Upper lobe of left lung (tissue), 4 donors: Measurements from ENCODE around the gene C4orf33.

Experiments
- EP300 ChIP-seq, 4 donors: sonication (generic); formaldehyde crosslinking; IDR thresholded peaks; one replicate each; pipeline ENCODE4 v1.5.1; 2017; ENCODE audit warnings: antibody characterized with exemption in 4 of 4, control low read depth in 2 of 4
- POLR2A ChIP-seq, 4 donors: fragments of 450-650 bp; IDR thresholded peaks; one replicate each; pipeline ENCODE4 v1.5.1; 2016 to 2017; ENCODE audit warnings: antibody characterized with exemption in 4 of 4, mild to moderate bottlenecking in 2 of 4
- POLR2AphosphoS5 ChIP-seq, 2 donors: sonication (generic); formaldehyde crosslinking; IDR thresholded peaks; one replicate each; pipeline ENCODE4 v1.5.1; 2017; ENCODE audit warnings: antibody characterized with exemption in 2 of 2
- TF ChIP-seq, protein P1 (sequence below), 6 experiments: fragments of 450-650 bp in 4 of 6; fragments of 200-600 bp in 2 of 6; sonication (generic) in 2 of 6; IDR thresholded peaks; one replicate each; pipeline ENCODE4 v1.5.1; 2016 to 2019; ENCODE audit warnings: antibody characterized with exemption in 6 of 6

DNA sequence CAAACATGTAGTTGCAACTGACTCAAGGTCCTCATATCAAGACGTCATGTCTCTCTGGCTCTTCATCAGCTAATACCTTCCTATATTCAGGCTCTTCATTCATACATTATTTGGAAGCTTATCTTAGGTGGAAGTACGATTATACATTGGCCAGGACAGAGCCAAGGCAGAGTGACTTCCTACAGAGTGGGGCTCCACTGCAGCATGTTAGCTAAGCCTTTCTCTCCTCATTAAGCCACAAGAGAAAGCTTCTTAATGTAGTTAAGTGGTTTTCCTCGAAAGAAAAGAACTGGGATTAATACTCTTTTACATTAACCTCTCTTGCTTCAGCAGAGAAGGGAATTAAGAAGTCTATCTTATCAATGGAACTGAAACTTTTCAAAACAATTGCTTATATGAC lies 15.0 kb downstream of the C4orf33 start:
- no peak for TF ChIP-seq POLR2AphosphoS5 (IDR thresholded peaks at IDR 0.05)
- TF ChIP-seq POLR2A (IDR thresholded peaks at IDR 0.05): no peak
- TF ChIP-seq, protein P1, sequence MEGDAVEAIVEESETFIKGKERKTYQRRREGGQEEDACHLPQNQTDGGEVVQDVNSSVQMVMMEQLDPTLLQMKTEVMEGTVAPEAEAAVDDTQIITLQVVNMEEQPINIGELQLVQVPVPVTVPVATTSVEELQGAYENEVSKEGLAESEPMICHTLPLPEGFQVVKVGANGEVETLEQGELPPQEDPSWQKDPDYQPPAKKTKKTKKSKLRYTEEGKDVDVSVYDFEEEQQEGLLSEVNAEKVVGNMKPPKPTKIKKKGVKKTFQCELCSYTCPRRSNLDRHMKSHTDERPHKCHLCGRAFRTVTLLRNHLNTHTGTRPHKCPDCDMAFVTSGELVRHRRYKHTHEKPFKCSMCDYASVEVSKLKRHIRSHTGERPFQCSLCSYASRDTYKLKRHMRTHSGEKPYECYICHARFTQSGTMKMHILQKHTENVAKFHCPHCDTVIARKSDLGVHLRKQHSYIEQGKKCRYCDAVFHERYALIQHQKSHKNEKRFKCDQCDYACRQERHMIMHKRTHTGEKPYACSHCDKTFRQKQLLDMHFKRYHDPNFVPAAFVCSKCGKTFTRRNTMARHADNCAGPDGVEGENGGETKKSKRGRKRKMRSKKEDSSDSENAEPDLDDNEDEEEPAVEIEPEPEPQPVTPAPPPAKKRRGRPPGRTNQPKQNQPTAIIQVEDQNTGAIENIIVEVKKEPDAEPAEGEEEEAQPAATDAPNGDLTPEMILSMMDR (IDR thresholded peaks at IDR 0.05): no peak
- no peak for TF ChIP-seq EP300 (IDR thresholded peaks at IDR 0.05)
